NCI-H748 treated with DMSO at 0.1 percent for 48 hours (cell line): ENCODE data around the gene CDK5R1.
A peak's percentile ranks its signal among the peaks of the same experiment; 100 is the strongest.

ENCODE experiments used
- DNase-seq: peaks from one replicate; lab custom pipeline; 2025; lab: John Stamatoyannopoulos, UW

Gene CDK5R1

GRCh38 chr17:32493571-32493970 is 6.8 kb downstream of the CDK5R1 start:
- no peak for DNase-seq

GRCh38 chr17:32493976-32494513 is 7.3 kb downstream of the CDK5R1 start:
- no peak for DNase-seq

GRCh38 chr17:32494621-32495358 is 8.0 kb downstream of the CDK5R1 start:
- peak; percentile 20 for DNase-seq

- no peak for DNase-seq
Observed at GRCh38 chr17:32495359-32496231, 8.8 kb downstream of the CDK5R1 start.

GRCh38 chr17:32496395-32497073 is 9.7 kb downstream of the CDK5R1 start:
- no peak for DNase-seq

- DNase-seq = no peak
Observed at GRCh38 chr17:32497431-32498205, 10.8 kb downstream of the CDK5R1 start.

- DNase-seq = peak; percentile 55
Observed at GRCh38 chr17:32498391-32498790, 11.6 kb downstream of the CDK5R1 start.

GRCh38 chr17:32502013-32502412 is 15.2 kb downstream of the CDK5R1 start:
- DNase-seq = no peak

- no peak for DNase-seq
Observed at GRCh38 chr17:32502710-32503109, 15.9 kb downstream of the CDK5R1 start.

- DNase-seq = no peak
Observed at GRCh38 chr17:32503251-32504165, 16.7 kb downstream of the CDK5R1 start.

GRCh38 chr17:32504166-32504990 is 17.6 kb downstream of the CDK5R1 start:
- no peak for DNase-seq

GRCh38 chr17:32508926-32509325 is 22.1 kb downstream of the CDK5R1 start:
- DNase-seq = no peak

GRCh38 chr17:32510466-32510865 is 23.7 kb downstream of the CDK5R1 start:
- no peak for DNase-seq

GRCh38 chr17:32512328-32512727 is 25.5 kb downstream of the CDK5R1 start:
- DNase-seq = no peak

- DNase-seq = no peak
Observed at GRCh38 chr17:32513579-32513978, 26.8 kb downstream of the CDK5R1 start.

GRCh38 chr17:32514606-32515005 is 27.8 kb downstream of the CDK5R1 start:
- no peak for DNase-seq

- DNase-seq = no peak
Observed at GRCh38 chr17:32515677-32516383, 29.0 kb downstream of the CDK5R1 start.

- peak; percentile 77 for DNase-seq
Observed at GRCh38 chr17:32516450-32516849, 29.7 kb downstream of the CDK5R1 start.
